HG03103 (cell line): ENCODE data around the gene ZBED4.

ENCODE experiments used
- ATAC-seq: cut with Tn5 transposase; IDR thresholded peaks from one replicate; pipeline ENCODE4 v1.9.1; 2021; ENCODE audit warnings: low read depth; ENCODE audit not compliant: unreplicated experiment

The ZBED4 gene

GRCh38 chr22:49825944-49826602 is 27.6 kb upstream of the ZBED4 start:
- no peak for ATAC-seq

- ATAC-seq, result no peak
These were observed 26.9 kb upstream of the ZBED4 start for GRCh38 chr22:49826603-49827270.

- no peak for ATAC-seq
These were observed 26.3 kb upstream of the ZBED4 start for GRCh38 chr22:49827271-49827852.

- ATAC-seq, result no peak
These were observed 25.6 kb upstream of the ZBED4 start, which contains the start of gene BRD1 for GRCh38 chr22:49827853-49828598. TSS of gene BRD1 (minus strand) at chr22:49827873. CDS start at chr22:49824317, 3,556 bp downstream.

GRCh38 chr22:49828599-49828965 is 25.1 kb upstream of the ZBED4 start:
- no peak for ATAC-seq

GRCh38 chr22:49829044-49829853 is 24.4 kb upstream of the ZBED4 start:
- ATAC-seq, result no peak

GRCh38 chr22:49833340-49834007 is 20.2 kb upstream of the ZBED4 start:
- ATAC-seq, result no peak

- no peak for ATAC-seq
These were observed 14.6 kb upstream of the ZBED4 start for GRCh38 chr22:49838771-49839717.

GRCh38 chr22:49845241-49845640 is 8.4 kb upstream of the ZBED4 start:
- ATAC-seq, result no peak

GRCh38 chr22:49845666-49846459 is 7.8 kb upstream of the ZBED4 start:
- ATAC-seq, result no peak

GRCh38 chr22:49847751-49848689 is 5.6 kb upstream of the ZBED4 start:
- ATAC-seq, result no peak

- ATAC-seq, result no peak
These were observed 4.9 kb upstream of the ZBED4 start for GRCh38 chr22:49848690-49849160.

GRCh38 chr22:49849161-49850020 is 4.3 kb upstream of the ZBED4 start:
- ATAC-seq, result no peak

- ATAC-seq, result no peak
These were observed 3.4 kb upstream of the ZBED4 start for GRCh38 chr22:49850021-49850911.
